HG02870 (cell line): ENCODE measurements around the gene AKAP17A.
"Not testable (repeated sequence)": the region's sequence is repeated elsewhere in the genome, so short reads cannot be mapped to it uniquely, and the experiment has no call there.

ENCODE experiments used
- ATAC-seq: cut with Tn5 transposase; IDR thresholded peaks from one replicate; pipeline ENCODE4 v1.9.1; 2021; ENCODE audit warnings: mild to moderate bottlenecking, moderate library complexity; ENCODE audit not compliant: unreplicated experiment

AKAP17A gene

GRCh38 chrX:1601051-1601767 lies 9.8 kb downstream of the AKAP17A start:
- ATAC-seq: no peak

DNA sequence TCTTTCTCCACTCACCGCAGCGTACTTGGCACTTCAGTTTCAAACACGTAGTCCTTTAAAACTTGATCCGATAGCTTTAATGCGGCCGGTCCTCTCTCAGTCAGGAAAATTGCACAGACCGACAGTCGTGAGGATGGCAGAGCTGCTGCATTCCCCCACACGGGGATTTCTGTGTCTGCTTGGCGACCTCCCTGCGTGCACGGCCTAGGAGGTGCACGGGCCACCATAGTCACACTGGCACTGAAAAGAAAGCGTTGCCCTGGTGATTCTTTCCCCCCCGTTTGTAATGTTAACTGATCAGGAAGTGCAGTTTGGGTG lies 10.3 kb downstream of the AKAP17A start:
- ATAC-seq: no peak

GRCh38 chrX:1602299-1602698 lies 10.9 kb downstream of the AKAP17A start:
- no peak for ATAC-seq

DNA sequence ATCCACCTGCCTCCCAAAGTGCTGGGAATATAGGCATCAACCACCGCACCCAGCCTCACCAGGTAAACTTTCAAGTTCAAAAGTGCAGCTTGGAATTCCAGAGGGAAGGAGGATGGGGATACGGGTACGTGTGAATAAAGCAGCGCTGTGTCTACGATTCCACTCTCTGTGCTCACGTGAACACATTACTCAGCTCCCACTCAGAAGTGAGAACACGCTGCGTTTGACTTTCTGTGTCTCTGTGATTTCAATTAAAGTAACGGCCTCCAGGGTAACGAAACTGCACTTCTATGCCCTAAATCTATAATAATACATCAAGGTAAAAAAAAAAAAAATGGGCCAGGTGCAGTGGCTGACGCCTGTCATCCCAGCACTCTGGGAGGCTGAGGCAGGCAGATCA lies 15.1 kb downstream of the AKAP17A start:
- ATAC-seq: no peak

GRCh38 chrX:1609311-1609710 lies 17.9 kb downstream of the AKAP17A start:
- ATAC-seq: no peak

DNA sequence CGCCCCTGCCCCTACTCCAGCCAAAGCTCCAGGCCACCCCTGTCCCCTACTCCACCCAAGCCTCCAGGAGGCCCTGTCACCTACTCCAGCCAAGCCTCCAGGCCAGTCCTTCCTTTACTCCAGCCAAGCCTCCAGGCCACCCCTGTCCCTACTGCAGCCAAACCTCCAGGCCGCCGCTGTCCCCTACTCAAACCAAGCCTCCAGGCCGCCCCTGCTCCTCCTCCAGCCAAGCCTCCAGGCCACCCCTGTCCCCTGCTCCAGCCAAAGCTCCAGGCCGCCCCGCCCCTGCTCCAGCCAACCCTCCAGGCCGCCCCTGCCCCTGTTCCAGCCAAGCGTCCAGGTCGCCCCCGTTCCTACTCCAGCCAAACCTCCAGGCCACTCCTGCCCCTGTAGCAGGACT lies 18.4 kb downstream of the AKAP17A start:
- no peak for ATAC-seq

DNA sequence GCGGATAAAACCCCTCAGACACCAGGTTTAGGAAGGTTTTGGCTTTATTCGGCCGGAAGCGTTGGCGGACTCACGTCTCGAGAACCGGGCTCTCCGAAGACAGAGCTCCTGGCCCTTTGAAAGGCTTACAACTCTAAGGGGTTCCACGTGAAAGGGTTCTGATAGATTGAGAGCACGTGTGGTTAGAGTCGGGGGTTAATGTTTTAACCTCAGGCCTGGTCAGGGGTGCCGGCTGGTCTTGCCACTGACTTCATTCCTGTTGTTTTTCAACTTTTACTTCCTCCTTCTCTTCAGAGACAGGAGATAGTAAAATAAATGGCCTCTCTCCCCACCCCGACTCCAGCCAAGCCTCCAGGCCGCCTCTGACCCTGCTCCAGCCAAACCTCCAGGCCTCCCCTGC lies 18.8 kb downstream of the AKAP17A start:
- no peak for ATAC-seq

DNA sequence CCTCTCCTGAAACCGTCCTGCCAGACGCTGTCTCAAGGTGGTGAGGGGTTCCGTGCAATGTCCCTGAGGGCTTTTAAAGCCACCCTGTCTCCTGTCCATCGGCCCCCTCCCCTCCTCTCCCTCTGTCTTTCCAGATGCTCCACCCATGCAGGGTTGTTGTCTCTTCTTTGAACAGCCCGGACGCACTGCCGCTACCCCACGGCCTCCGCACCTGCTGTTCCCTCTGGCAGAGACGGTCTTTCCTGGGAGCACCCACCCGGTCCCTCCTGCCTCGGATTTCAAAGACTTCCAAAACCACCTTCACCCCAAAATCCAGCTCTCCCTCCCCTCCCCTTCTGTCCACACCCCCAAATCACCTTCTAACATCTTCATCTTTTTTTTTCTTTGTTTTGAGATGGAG lies 19.3 kb downstream of the AKAP17A start:
- no peak for ATAC-seq

DNA sequence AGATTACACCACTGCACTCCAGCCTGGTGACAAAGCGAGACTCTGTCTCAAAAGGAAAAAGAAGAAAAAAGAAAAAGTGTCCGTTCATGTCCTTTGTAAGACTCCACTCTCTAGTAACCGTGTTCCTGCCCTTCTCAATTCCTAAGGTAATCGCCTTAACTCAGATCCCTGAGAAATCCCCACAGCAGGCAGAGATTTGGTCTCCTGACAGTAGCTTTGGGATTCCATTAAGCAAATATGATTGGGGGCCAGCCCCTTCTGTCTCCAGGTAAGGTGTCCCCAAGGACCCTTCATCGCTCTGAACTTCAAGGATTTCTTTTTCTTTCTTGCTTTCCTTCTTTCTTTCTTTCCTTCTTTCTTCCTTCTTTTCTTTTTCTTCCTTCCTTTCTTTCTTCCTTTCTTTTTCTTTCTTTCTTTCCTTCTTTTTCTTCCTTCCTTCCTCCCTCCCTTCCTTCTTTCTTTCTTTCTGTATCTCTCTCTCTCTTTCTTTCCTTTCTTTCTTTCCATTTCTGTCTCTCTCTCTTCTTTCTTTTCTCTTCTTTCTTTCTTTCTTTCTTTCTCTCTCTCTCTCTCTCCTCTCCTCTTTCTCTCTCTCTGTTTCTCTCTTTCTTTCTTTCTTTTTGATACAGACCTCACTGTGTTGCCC lies 21.4 kb downstream of the AKAP17A start:
- ATAC-seq: no peak

- no peak for ATAC-seq
Observed at GRCh38 chrX:1614927-1615326, 23.5 kb downstream of the AKAP17A start, which contains the start of gene ASMT. Gene ASMT, plus strand, starts transcription at chrX:1615059. Its CDS starts 141 bp downstream, at chrX:1615200.

DNA sequence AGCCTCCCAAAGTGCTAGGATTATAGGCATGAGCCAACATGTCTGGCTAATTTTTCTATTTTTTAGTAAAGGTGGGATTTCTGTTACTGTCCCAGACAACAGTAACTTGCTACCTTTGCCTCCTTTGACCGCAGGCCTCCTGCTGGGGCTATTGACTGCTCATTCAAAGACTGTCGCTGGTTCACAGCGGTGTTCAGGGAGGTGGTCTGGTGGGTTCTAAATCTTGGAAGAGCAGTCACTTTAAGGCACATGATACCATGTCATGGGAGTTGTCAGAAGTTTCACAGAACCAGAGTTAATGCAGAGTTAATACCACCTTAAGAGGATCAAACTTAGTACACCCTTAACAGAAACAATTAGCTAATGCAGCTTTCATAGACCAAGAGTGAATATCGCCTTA lies 27.3 kb downstream of the AKAP17A start:
- ATAC-seq: no peak

DNA sequence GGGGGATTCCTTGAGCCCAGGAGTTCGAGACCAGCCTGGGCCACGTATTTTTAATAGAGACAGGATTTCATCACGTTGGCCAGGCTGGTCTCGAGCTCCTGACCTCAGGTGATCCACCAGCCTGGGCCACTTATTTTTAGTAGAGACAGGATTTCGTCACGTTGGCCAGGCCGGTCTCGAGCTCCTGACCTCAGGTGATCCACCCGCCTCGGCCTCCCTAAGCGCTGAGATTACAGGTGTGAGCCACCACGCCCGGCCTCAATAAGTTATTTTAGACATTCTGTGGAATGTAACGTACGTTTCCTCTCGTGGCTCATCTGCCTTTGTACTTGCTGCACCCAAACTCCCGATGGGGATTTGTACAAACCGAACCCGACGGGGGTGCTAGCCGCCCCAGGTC lies 32.3 kb downstream of the AKAP17A start:
- ATAC-seq: no peak

DNA sequence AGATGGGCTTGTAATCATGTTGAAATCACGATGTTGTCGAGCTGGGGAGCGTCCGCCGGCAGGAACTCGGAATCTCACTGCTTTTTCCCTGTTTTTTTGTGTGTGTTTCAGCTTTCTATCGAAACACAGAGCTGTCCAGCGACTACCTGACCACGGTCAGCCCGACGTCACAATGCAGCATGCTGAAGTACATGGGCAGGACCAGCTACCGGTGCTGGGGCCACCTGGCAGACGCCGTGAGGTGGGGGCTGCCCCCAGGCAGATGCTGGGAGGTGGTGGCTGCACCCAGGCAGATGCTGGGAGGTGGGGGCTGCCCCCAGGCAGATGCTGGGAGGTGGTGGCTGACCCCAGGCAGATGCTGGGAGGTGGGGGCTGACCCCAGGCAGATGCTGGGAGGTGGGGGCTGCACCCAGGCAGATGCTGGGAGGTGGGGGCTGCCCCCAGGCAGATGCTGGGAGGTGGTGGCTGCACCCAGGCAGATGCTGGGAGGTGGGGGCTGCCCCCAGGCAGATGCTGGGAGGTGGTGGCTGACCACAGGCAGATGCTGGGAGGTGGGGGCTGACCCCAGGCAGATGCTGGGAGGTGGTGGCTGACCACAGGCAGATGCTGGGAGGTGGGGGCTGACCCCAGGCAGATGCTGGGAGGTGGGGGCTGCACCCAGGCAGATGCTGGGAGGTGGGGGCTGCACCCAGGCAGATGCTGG lies 32.9 kb downstream of the AKAP17A start:
- ATAC-seq: not testable (repeated sequence)

DNA sequence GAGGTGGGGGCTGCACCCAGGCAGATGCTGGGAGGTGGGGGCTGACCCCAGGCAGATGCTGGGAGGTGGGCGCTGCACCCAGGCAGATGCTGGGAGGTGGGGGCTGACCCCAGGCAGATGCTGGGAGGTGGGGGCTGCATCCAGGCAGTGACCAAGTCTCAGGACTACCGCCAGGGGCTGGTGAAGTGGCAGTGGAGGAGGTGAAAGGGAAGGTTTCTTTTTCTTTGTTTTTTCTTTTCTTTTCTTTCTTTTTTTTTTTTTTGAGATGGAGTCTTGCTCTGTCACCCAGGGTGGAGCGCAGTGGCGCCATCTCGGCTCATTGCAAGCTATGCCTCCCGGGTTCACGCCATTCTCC lies 33.4 kb downstream of the AKAP17A start:
- not testable (repeated sequence) for ATAC-seq

DNA sequence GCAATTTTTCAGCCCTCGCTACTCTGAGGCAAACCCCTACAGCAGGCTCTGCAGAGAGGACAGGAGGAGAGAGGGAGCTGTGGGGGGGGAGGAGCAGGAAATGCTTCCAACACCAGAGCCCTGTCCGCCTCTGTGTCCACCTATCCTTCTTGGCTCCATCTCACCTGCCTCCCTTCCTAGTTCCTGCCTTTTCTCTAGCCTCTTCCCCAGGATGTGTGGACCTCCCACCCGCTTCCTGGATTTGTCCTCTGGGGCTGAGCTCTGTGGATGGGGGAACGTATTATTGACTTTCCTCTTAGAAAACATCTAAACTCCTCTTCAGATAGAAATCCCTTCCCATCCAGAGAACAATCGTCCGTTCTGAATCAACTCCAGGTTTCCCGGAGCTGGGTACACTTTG lies 37.8 kb downstream of the AKAP17A start:
- no peak for ATAC-seq

DNA sequence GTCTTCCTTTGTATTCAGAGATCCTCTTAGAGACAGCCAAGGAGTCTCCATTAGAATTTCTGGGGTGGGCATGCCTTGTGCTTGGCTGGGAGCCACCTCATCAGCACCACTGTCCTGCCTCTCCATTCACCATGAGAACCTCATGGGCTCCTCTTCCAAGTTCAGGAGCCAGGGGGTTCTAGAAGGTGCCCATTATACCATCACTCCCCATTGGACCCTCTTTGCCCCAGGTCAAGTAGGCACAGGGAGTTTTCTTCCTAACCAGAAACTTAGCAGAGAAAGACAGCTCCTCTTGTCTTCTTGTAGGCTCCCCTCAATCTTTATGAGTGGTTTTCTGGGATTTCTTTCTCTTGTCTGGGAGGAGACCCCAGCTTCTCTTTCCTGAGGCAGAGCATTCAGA lies 54.6 kb downstream of the AKAP17A start:
- no peak for ATAC-seq

GRCh38 chrX:1649621-1650020 lies 58.2 kb downstream of the AKAP17A start:
- no peak for ATAC-seq
